ENCODE results near the gene EBF3.

GRCh38 chr10:130003787-130004613 is 39.9 kb upstream of the EBF3 start:
- TF ChIP-seq POLR2A (IDR thresholded peaks at IDR 0.05): no peak
- no peak for TF ChIP-seq CTCF (IDR thresholded peaks at IDR 0.05)
